Endothelial cell (in vitro differentiated cells): ENCODE results near the gene ADORA1. TPM values are rescaled to one million over a fixed set of nuclear protein-coding genes. Genes with fewer than 3 reads are reported as not detected.
A peak's percentile ranks its signal among the peaks of the same experiment; 100 is the strongest.

Experiments used
- DNase-seq: peaks from one replicate; pipeline ENCODE4 v3.0.0; 2021; ENCODE audit warnings: low spot score
- H3K27ac Mint-ChIP-seq: one replicate; pipeline ENCODE4 v1.8.0; 2021; ENCODE audit warnings: mixed read lengths, inconsistent platforms; ENCODE audit not compliant: unreplicated experiment
- H3K27me3 Mint-ChIP-seq: one replicate; pipeline ENCODE4 v1.8.0; 2021; ENCODE audit warnings: mild to moderate bottlenecking, moderate library complexity, mixed read lengths, inconsistent platforms; ENCODE audit not compliant: unreplicated experiment
- H3K36me3 Mint-ChIP-seq: one replicate; pipeline ENCODE4 v1.8.0; 2021; ENCODE audit warnings: mild to moderate bottlenecking, low read depth, mixed read lengths, inconsistent platforms; ENCODE audit not compliant: unreplicated experiment
- H3K4me1 Mint-ChIP-seq: one replicate; pipeline ENCODE4 v1.8.0; 2021; ENCODE audit warnings: mild to moderate bottlenecking, mixed read lengths, inconsistent platforms; ENCODE audit not compliant: unreplicated experiment
- H3K4me3 Mint-ChIP-seq: one replicate; pipeline ENCODE4 v1.8.0; 2021; ENCODE audit warnings: mild to moderate bottlenecking, mixed read lengths, inconsistent platforms; ENCODE audit not compliant: unreplicated experiment
- H3K9me3 Mint-ChIP-seq: one replicate; pipeline ENCODE4 v1.8.0; 2021; ENCODE audit warnings: mixed read lengths, inconsistent platforms; ENCODE audit not compliant: unreplicated experiment
- total RNA-seq: library from RNA; stranded (reverse); fragmentation: NEBNext Ultra II Directional; extraction: Animal tissue kit (Norgen Biotek cat#: 25700); gene quantifications from one replicate; pipeline ENCODE4 v1.2.1, GENCODE V29; 2021; ENCODE audit not compliant: unreplicated experiment
- TF ChIP-seq, protein P1 (sequence below): fragments of 200-600 bp; sonication (generic); IDR thresholded peaks from one replicate; pipeline ENCODE4 v1.5.0; 2021; ENCODE audit warnings: antibody characterized with exemption; ENCODE audit not compliant: unreplicated experiment

ADORA1 gene
- total RNA-seq, 1 donor from 2014 or later, result 16.3 TPM

DNA sequence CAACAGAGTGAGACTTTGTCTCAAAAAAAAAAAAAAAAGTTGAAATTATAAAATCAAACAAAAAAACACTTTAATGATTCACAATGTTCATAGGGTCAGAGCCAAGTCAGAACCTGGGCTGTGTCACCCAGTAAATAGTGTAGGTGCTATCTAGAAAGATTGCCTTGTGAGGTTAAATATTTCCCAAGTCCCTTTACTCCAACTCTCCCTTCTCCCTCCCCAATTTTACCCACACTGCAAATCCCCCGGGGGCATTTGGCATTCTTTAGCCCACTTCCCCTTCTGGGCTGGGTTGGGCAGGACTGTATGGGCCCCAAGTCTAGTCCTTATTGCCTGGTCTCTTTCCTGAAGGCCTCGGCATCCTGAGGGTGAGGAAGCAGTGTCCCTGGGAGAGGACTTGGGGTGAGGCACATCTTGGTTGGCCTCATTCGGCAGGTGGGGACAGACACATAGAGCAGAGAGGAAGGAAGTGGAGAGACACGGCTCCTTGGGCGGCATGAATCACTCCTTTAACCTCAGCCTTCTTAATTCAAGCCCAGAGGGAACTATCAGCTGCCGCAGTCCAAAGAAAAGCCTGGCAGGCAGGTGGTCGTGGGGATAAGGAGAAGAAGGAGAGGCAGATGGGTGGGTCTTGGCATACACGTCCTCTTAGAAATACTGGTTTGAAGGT lies 8.2 kb downstream of the ADORA1 start:
- Mint-ChIP-seq H3K27ac (no peak overlapping the region), H3K4me3 (no peak overlapping the region), H3K9me3 (no peaks in the 10 kb centered on the region)

DNA sequence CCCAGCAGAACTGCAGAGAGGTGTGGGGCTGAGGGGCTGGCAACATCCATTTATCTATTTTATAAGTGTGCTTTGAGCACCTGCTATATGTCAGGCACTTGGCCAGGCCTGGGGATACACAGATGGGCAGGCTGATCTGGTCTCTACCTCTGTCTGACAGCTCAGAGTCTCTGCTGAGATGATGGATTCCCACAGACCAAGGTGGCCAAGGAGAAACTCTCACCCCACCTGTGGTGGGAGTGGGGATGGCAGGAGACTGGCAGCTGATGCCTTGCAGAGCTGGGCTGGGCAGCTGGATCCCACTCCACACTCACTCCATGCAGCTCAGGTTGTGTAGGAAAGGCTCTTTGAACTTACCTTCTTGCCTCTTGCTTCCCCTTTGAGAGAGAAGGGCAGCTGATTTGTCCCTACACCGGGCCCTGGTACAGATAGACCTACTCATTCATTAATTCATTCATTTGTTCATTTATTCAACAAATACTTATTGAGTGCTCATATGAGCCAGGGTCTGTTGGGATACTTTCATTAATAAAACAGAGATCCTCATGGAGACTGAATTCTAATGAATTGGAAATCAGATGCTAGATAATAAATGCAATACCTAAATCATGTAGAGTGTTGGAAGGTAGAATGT lies 9.0 kb downstream of the ADORA1 start:
- peaks cover 8% of the 10 kb centered on the region for H3K4me1 Mint-ChIP-seq
- no peaks in the 10 kb centered on the region for H3K36me3 Mint-ChIP-seq
- TF ChIP-seq, protein P1, sequence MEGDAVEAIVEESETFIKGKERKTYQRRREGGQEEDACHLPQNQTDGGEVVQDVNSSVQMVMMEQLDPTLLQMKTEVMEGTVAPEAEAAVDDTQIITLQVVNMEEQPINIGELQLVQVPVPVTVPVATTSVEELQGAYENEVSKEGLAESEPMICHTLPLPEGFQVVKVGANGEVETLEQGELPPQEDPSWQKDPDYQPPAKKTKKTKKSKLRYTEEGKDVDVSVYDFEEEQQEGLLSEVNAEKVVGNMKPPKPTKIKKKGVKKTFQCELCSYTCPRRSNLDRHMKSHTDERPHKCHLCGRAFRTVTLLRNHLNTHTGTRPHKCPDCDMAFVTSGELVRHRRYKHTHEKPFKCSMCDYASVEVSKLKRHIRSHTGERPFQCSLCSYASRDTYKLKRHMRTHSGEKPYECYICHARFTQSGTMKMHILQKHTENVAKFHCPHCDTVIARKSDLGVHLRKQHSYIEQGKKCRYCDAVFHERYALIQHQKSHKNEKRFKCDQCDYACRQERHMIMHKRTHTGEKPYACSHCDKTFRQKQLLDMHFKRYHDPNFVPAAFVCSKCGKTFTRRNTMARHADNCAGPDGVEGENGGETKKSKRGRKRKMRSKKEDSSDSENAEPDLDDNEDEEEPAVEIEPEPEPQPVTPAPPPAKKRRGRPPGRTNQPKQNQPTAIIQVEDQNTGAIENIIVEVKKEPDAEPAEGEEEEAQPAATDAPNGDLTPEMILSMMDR, result peak; percentile 20
- no peak overlapping the region for H3K4me3 Mint-ChIP-seq
- no peak for DNase-seq
- H3K9me3 Mint-ChIP-seq, result no peaks in the 10 kb centered on the region
- H3K27ac Mint-ChIP-seq, result no peak overlapping the region
- no peaks in the 10 kb centered on the region for H3K27me3 Mint-ChIP-seq

More for the DNA sequence above, 8.2 kb downstream of the ADORA1 start:
- TF ChIP-seq, protein P1, result no peak
- no peaks in the 10 kb centered on the region for H3K27me3 Mint-ChIP-seq
- H3K4me1 Mint-ChIP-seq, result peaks cover 8% of the 10 kb centered on the region
- no peak for DNase-seq
- H3K36me3 Mint-ChIP-seq, result no peaks in the 10 kb centered on the region

DNA sequence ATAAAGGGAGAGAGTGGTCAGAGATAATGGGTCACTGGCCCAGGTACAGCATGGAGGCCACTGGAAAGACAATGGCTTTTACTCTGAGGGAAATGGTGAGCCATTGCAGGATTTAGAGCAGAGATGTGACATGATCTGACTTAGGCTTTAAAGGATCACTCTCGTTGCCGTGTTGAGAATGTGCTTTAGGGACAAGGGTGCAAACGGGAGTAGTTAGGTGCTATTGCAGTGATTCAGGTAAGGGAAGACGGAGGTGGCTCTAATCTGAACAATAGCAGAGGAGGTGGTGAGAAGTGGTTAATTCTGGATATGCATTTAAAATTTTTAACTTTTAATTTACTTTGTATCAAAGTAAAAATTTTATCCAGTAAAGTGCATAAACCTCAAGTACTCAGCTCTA lies 9.8 kb downstream of the ADORA1 start:
- Mint-ChIP-seq H3K27ac (no peak overlapping the region), H3K36me3 (peaks cover 6% of the 10 kb centered on the region), H3K27me3 (no peaks in the 10 kb centered on the region), H3K4me1 (peaks cover 10% of the 10 kb centered on the region), H3K9me3 (no peaks in the 10 kb centered on the region), H3K4me3 (no peak overlapping the region)
- TF ChIP-seq, protein P1, result no peak
- DNase-seq, result no peak

DNA sequence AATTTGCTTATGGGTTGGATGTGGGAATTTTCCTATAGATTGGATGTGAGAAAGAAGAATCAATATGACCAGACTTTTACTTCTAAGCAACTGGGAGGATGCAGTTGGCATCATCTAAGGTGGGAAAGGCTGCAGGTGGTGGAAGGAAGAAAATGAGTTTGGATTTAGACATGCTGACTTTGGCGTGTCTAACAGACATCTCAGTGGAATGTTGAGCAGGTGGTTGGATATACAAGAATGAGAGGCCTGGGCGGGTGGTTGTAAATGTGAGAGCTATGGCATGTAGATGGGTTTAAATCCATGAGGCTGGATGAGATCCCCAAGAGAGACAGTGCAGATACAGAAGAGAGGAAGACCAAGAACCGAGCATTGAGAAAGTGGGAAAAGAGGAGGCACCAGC lies 10.5 kb downstream of the ADORA1 start:
- H3K4me3 Mint-ChIP-seq, result no peak overlapping the region
- no peak overlapping the region for H3K27ac Mint-ChIP-seq
- H3K4me1 Mint-ChIP-seq, result peaks cover 10% of the 10 kb centered on the region
- H3K27me3 Mint-ChIP-seq, result no peaks in the 10 kb centered on the region
- no peaks in the 10 kb centered on the region for H3K9me3 Mint-ChIP-seq
- TF ChIP-seq, protein P1, result no peak
- peaks cover 13% of the 10 kb centered on the region for H3K36me3 Mint-ChIP-seq
- DNase-seq, result no peak

DNA sequence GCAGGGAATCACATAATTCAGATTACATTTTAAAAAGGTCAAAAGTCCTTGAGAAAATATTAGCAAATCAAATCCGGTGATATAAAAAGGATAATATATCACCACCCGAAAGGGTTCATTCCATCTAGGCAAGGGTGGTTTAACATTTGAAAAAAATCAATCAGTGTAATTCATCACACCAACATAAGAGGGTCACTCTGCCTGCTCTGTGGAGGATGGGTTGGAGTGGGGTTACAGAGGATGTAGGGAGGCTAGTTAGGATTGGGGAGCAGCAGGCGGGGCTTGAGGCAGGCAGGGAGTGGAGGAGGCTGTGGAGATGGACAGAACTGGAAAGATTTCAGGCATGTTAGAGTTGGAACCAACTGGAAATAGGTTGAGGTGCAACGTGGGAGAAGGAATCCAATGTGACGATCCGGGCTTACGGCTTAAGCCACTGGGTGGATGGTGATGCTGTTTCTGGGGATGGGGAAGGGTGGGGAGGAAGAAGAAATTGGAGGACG lies 12.5 kb downstream of the ADORA1 start:
- peaks cover 2% of the 10 kb centered on the region for H3K27me3 Mint-ChIP-seq
- TF ChIP-seq, protein P1, result no peak
- no peak overlapping the region for H3K4me3 Mint-ChIP-seq
- H3K36me3 Mint-ChIP-seq, result peaks cover 22% of the 10 kb centered on the region
- no peak overlapping the region for H3K27ac Mint-ChIP-seq
- H3K9me3 Mint-ChIP-seq, result no peaks in the 10 kb centered on the region
- no peak for DNase-seq
- peaks cover 18% of the 10 kb centered on the region for H3K4me1 Mint-ChIP-seq
